ENCODE measurements around the gene CCT2. TPM values are rescaled to one million over a fixed set of nuclear protein-coding genes. Genes with fewer than 3 reads are reported as not detected.
A peak's percentile ranks its signal among the peaks of the same experiment; 100 is the strongest.

Gene CCT2
- total and polyA plus RNA-seq, 8 donors, result 43.3 to 137 (median 78.3) TPM

- no peak overlapping the region for H3K27ac ChIP-seq
- intact Hi-C loops (cut with DNase I; ENCODE audit: low total_unique reads), result loop anchor here (10.0 kb wide), 1 partner anchor 298 kb away; no protein-coding TSS in a partner anchor
- DNase-seq, result peak in 1 of 2 donors; percentile 19
- H3K9me3 ChIP-seq, result no peaks in the 10 kb centered on the region
- TF ChIP-seq POLR2A (IDR thresholded peaks at IDR 0.05) (no peak), EP300 (IDR thresholded peaks at IDR 0.05) (no peak), POLR2AphosphoS5 (IDR thresholded peaks at IDR 0.05) (no peak)
- TF ChIP-seq, protein P1, sequence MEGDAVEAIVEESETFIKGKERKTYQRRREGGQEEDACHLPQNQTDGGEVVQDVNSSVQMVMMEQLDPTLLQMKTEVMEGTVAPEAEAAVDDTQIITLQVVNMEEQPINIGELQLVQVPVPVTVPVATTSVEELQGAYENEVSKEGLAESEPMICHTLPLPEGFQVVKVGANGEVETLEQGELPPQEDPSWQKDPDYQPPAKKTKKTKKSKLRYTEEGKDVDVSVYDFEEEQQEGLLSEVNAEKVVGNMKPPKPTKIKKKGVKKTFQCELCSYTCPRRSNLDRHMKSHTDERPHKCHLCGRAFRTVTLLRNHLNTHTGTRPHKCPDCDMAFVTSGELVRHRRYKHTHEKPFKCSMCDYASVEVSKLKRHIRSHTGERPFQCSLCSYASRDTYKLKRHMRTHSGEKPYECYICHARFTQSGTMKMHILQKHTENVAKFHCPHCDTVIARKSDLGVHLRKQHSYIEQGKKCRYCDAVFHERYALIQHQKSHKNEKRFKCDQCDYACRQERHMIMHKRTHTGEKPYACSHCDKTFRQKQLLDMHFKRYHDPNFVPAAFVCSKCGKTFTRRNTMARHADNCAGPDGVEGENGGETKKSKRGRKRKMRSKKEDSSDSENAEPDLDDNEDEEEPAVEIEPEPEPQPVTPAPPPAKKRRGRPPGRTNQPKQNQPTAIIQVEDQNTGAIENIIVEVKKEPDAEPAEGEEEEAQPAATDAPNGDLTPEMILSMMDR (IDR thresholded peaks at IDR 0.05), result no peak
- H3K4me3 ChIP-seq, result no peak overlapping the region
- peaks cover 6 to 21% (median 11%) of the 10 kb centered on the region in 4 donors for H3K4me1 ChIP-seq
- H3K27me3 ChIP-seq, result no peaks in the 10 kb centered on the region
- H3K36me3 ChIP-seq, result peaks cover 12 to 17% (median 16%) of the 10 kb centered on the region in 4 donors
Observed at GRCh38 chr12:69583203-69583602, 2.1 kb upstream of the CCT2 start.

DNA sequence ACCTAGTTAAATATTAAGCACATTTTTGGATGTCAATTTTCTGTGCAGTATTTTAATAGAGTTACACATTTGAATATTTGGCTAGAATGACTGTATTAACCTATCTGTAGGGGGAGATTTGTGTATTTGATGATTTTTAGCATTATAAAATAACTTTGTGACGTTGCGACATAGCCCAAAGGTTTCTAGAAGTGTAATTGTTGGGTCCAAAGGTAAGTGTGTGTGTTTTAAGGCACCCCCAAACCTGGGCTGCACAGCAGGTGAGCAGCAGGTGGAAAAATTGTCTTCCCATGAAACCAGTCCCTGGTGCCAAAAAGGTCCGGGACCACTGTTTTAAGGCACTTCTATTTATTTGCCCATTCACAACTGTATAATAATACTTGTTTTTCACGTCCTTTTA lies 3.3 kb downstream of the CCT2 start:
- Histone ChIP-seq H3K27me3 (no peaks in the 10 kb centered on the region), H3K4me1 (peaks cover 6 to 21% (median 11%) of the 10 kb centered on the region in 4 donors), H3K4me3 (no peak overlapping the region), H3K9me3 (no peaks in the 10 kb centered on the region), H3K27ac (no peak overlapping the region), H3K36me3 (peaks cover 60 to 70% (median 69%) of the 10 kb centered on the region in 4 donors)
- no peak for DNase-seq
- no peak for TF ChIP-seq POLR2AphosphoS5 (IDR thresholded peaks at IDR 0.05)
- TF ChIP-seq EP300 (IDR thresholded peaks at IDR 0.05), result no peak
- TF ChIP-seq, protein P1 (IDR thresholded peaks at IDR 0.05), result no peak
- no peak for TF ChIP-seq POLR2A (IDR thresholded peaks at IDR 0.05)
- WGBS, 5 donors, result 89 to 96% (median 90%) methylated on average over 4 of the region's 4 CpGs
- intact Hi-C loops (cut with DNase I; ENCODE audit: low total_unique reads), result loop anchor here (10.0 kb wide), 1 partner anchor 304 kb away; no protein-coding TSS in a partner anchor

GRCh38 chr12:69589082-69589481 lies 3.8 kb downstream of the CCT2 start:
- Histone ChIP-seq H3K27me3 (no peaks in the 10 kb centered on the region), H3K4me1 (peaks cover 6 to 21% (median 11%) of the 10 kb centered on the region in 4 donors), H3K9me3 (no peaks in the 10 kb centered on the region), H3K27ac (no peak overlapping the region), H3K4me3 (no peak overlapping the region), H3K36me3 (peaks cover 66 to 76% (median 74%) of the 10 kb centered on the region in 4 donors)
- DNase-seq, result no peak
- no peak for TF ChIP-seq POLR2AphosphoS5 (IDR thresholded peaks at IDR 0.05)
- WGBS, 5 donors, result 81 to 92% (median 87%) methylated on average over 2 of the region's 2 CpGs
- intact Hi-C loops (cut with DNase I; ENCODE audit: low total_unique reads), result loop anchor here (10.0 kb wide), 1 partner anchor 304 kb away; no protein-coding TSS in a partner anchor

DNA sequence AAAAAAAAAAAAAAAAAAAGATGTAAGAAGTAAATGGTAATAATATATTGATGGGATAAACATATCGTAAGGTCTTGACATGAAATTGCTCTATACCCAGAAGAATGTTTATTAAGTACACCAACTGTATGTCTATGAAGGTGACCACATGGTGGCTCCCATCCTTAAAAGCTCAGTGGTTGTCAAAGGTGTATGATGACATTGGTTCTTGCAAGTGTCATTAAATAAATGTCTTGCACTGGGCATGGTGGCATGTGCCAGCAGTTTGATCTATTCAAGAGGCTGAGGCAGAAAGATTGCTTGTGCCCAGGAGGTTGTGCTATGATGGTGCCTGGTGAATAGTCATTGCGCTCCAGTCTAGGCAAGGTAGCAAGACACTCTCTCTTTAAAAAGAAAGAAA lies 10.4 kb downstream of the CCT2 start:
- TF ChIP-seq, protein P1 (IDR thresholded peaks at IDR 0.05), result no peak
- no peak for TF ChIP-seq POLR2AphosphoS5 (IDR thresholded peaks at IDR 0.05)
- TF ChIP-seq POLR2A (IDR thresholded peaks at IDR 0.05), result no peak
- no peak for TF ChIP-seq EP300 (IDR thresholded peaks at IDR 0.05)
- no peak for DNase-seq
- H3K4me1 ChIP-seq, result no peaks in the 10 kb centered on the region
- WGBS, 5 donors, result 95 to 100% (median 96%) methylated on average over 2 of the region's 2 CpGs
- peaks cover 74 to 100% (median 100%) of the 10 kb centered on the region in 4 donors for H3K36me3 ChIP-seq
- H3K27ac ChIP-seq, result no peak overlapping the region
- intact Hi-C loops (cut with DNase I; ENCODE audit: low total_unique reads), result no loop called here
- H3K27me3 ChIP-seq, result no peaks in the 10 kb centered on the region
- no peak overlapping the region for H3K4me3 ChIP-seq
- H3K9me3 ChIP-seq, result no peaks in the 10 kb centered on the region

- 28 to 39% (median 36%) methylated on average over 4 of the region's 4 CpGs for WGBS, 5 donors
- Histone ChIP-seq H3K27ac (no peak overlapping the region), H3K36me3 (peaks cover 64 to 100% (median 100%) of the 10 kb centered on the region in 4 donors), H3K27me3 (no peaks in the 10 kb centered on the region), H3K9me3 (no peaks in the 10 kb centered on the region), H3K4me3 (no peak overlapping the region), H3K4me1 (no peaks in the 10 kb centered on the region)
- TF ChIP-seq EP300 (IDR thresholded peaks at IDR 0.05) (no peak), POLR2AphosphoS5 (IDR thresholded peaks at IDR 0.05) (no peak), POLR2A (IDR thresholded peaks at IDR 0.05) (no peak)
- TF ChIP-seq, protein P1 (IDR thresholded peaks at IDR 0.05), result no peak
- no peak for DNase-seq
- intact Hi-C loops (cut with DNase I; ENCODE audit: low total_unique reads), result no loop called here
Observed at GRCh38 chr12:69598174-69598753, 13.0 kb downstream of the CCT2 start.

All from stomach (tissue), 9 donors.